HG03196 (cell line): ENCODE data around the gene MZF1.
"Not testable (repeated sequence)": the region's sequence is repeated elsewhere in the genome, so short reads cannot be mapped to it uniquely, and the experiment has no call there.

Source experiments
- ATAC-seq: cut with Tn5 transposase; IDR thresholded peaks from one replicate; pipeline ENCODE4 v1.9.1; 2021; ENCODE audit not compliant: unreplicated experiment

The MZF1 gene

DNA sequence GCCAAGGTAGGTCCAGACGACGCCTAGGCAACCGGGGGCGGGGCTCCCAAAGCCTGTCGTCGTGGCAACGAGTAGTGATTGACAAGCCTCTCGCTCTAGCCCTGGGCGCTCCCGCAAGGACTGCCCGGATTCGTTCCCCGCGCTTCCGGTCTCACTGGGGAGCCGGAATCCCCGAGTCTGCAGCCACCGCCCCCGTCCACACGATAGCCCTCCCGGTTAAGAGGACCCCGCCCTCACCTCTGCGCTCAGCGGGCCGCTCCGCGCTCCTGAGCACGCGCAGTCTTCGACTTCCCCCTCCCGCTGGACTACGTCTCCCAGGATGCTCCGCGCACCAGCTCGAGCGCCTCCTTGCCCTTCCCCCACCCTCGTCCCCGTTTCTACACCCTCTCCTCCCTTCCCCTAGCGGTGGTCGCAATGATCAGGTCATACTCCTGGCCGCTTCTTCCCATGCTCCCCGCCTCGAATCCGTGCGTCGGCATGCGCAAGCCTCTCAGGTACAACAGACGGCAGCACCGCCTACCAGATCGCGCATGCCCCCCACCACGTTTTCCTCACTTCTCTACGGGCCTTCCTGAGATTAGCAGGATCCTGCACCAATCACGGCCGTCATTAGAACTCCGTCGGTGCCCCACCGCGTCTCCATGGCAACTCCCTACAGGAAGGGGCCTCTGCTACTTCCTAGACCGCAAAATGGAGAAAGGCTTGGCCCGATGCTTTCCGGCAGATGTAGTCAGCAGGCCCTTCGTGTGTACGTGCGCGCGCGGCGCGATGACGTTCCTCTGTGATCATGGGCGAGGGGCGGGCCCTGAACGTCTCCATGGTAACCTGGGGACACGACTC, at the start of gene MZF1:
TSS of gene MZF1 (minus strand) at position 518 of the 840 bp plus-strand sequence. CDS start 1,946 bp downstream, outside the sequence.
- ATAC-seq = peak; percentile 51

DNA sequence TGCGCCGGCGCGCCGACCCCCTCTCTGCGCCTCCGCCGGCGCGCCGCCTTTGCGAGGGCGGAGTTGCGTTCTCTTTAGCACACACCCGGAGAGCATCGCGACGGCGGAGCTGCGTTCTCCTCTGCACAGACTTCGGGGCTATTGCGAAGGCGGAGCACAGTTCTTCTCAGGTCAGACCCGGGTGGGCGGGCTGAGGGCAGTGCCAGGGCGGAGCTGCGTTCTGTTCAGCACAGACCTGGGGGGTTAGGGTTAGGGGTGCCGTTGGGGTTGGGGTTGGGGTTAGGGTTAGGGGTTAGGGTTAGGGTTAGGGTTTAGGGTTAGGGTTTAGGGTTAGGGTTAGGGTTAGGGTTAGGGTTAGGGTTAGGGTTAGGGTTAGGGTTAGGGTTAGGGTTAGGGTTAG, 34.1 kb upstream of the MZF1 start:
- not testable (repeated sequence) for ATAC-seq

DNA sequence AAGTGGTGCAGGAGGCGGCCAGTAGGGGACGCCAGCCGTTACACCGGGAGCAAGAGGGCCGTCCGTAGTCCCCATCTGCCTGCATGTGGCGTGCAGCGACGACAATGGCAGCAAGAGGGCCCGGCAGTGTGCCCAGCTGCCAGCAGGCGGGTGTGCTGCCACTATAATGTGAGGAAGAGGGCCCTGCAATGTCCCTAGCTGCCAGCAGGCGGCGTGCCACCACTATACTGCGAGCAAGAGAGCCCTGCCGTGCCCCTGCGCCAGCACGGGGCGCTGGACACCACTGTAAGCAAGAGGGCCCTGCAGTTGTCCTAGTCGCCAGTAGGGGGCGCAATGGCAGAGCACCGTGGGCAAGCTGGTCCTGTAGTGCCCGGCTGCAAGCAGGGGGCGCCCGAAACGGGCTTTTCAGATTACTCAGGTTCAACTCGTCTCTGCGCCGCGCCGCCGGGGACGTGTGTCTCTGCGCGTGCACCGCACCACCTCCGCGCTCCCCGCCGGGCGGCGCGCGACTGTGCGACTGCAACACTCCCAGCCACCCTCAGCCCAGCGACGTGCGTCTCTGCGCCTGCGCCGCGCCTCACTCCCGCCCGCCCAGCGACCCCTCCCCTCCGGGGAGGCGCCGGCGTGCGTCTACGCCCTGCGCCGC, 33.2 kb upstream of the MZF1 start:
- ATAC-seq = not testable (repeated sequence)

DNA sequence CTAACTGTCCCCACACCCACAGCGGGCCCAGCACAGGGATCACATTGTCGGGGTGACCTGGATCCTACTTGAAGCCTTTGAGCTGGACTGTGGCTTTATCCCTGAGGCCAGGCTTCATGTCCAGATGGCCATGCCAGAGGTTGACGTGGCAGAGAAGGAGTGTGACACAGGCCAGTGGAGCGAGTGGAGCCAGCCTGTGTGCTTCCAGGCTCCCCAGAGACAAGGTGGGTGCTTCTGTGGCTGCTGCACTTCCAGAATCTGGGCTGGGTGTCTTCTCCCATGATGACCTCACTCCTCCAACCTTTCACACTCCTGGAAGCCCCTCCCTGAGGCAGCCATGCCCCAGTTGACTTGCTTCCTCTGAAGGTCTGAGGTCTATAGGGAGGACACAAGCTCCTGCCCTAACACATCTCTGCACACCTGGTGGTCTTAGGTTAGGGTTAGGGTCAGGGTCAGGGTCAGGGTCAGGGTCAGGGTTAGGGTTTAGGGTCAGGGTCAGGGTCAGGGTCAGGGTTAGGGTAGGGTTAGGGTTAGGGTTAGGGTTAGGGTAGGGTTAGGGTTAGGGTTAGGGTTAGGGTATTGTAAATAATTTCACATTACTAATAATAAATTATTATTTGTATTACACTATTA, 13.1 kb upstream of the MZF1 start:
- no peak for ATAC-seq

DNA sequence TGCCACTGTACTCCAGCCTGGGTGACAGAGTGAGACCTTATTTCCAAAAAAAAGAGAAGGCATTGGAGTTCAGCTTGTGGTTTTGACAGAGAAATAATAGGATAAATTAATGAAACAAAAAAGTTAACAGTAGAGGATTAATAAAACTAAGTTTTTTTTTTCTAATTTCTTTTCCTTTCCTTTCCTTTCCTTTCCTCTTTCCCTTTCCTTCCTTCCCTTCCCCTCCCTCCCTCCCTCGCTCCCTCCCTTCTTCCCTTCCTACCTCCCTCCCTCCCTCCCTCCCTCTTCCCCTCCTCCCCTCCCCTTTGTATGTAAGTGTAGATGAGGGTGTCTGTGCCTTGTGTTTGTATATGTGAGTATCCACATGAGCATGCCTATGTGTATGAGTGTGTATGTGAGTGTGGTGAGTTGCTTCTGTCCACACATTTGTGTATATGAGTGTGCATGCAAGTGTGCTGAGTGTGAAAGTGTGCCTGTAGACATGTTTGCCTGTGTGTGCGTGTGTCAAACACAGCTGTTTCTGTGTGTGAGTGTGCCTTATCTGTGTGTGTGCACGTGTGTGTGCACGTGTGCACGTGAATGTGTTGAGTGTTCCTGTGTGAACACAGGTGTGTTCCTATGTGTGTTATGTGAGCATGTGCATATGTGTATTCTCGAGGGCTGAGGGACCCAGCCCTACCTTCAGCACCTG, 12.5 kb upstream of the MZF1 start:
- ATAC-seq = no peak

DNA sequence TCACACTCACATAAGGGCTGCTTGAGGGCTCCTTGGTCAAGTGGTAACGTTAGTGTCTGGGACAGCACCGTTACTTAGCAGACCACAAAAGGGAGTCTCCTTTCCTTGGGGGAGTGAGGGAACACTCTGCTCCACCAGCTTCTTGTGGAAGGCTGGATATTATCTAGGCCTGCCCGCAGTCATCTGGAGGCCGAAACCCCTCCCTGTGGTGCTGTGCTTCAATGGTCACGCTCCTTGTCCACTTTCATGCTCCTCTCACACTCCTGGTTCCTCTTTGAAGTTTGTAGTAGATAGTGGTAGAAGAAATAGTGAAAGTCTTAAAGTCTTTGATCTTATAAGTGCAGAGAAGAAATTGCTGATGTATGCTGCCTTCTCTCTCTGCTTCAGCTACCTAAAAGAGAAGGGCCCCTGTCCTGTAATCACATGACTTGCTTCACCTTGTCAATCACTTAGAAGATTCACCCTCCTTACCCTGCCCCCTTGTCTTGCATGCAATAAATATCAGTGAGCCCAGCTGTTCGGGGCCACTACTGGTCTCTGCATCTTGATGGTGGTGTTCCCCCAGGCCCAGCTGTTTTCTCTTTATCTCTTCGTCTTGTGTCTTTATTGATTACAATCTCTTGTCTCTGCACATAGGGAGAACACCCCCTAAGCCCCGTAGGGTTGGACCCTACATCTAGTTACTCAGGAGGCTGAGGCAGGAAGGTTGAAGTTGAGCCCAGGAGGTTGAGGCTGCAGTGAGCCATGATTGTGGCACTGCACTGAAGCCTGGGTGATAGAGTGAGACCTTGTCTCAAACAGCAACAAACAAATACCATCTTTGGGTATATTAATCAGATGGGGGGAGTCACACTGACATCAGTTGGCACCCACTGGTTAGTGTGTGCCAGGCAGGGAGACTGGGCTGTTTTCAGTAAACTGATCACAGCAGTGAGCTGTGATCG, 11.6 kb upstream of the MZF1 start:
- no peak for ATAC-seq

DNA sequence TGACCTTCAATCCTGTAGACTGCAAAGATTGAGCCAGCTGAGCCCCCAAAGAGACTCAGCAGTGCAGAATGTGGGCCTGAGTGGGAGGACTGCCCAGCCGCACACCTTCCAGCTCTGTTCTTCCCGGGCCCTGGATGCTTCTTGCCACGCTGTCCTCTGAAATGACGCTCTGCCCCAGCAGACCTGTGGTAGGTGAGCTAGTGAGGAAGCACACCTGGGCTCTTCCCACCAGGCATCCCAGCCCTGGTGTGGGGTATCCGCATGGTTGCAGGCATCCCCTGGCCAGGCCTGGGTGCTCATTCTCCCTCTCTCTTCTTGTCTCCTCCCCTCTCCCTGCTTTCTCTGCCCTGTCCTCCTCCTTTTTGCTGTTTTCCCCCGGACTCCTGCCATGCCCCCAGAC, 9.8 kb upstream of the MZF1 start:
- no peak for ATAC-seq

DNA sequence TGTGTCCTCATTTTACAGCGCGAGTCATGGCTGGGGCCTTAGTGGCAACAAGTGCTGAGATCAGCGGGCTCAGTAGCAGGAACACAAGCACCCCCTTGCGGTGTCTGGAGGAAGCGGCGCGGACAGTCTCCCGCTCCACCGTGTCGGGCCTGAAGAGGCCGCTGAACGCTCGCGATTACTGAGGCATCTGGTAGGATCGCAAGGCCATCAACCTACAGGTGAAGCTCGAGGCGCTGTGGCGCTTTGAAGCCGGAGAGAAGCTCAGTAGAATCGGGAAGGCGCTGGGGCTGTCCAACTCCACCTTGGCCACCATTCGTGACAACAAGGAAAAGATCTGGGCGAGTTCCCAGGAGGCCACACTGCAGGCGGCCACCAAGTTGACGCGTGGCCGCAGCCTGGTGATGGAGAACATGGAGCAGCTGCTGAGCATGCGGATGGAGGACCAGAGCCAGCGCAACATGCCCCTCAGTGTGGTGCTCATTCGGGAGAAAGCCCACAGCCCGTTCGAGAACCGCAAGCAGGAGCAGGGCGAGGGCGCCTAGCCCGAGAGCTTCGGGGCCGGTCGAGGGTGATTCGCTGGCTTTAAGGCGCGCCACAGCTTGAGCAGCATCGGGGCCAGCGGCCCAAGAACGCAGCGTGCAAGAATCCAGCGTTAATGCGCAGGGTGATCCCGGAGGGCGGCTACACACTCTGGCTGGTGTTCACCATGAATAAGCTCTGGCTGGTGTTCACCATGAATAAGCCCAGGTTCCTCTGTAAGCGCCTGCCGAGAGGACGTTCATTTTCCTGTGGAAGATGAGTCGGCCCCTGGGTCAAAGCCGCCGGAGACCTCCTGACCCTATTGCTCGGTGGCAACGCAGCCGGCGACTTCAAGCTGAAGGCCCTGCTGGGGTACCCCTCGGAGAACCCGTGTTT, 8.3 kb upstream of the MZF1 start:
- peak; percentile 78 for ATAC-seq

DNA sequence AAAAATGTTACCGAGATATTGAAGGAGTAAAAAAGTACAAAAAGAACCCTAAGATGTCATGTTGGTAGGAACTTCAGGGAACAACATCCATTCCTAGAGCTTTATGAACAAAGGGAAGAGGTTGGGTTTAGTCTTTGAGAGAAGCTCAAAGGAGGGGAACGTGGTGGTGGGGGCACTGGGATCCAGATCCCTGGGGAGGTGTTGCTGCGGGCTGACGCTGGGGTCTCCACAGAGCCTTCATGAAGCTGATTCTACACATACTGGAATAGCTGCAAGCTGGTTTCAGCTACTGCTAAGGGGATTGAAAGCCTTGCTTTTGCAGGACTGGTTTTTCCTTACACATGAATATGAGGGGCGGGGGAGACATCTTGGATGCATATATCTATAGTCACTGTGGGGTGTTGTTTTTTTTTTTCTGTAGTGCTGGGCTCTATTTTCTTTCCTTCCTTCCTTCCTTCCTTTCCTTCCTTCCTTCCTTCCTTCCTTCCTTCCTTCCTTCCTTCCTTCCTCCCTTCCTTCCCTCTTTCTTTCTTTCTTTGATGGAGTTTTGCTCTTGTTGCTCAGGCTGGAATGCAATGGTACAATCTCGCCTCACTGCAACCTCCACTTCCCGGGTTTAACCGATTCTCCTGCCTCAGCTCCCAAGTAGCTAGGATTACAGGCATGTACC, 6.5 kb upstream of the MZF1 start:
- no peak for ATAC-seq

DNA sequence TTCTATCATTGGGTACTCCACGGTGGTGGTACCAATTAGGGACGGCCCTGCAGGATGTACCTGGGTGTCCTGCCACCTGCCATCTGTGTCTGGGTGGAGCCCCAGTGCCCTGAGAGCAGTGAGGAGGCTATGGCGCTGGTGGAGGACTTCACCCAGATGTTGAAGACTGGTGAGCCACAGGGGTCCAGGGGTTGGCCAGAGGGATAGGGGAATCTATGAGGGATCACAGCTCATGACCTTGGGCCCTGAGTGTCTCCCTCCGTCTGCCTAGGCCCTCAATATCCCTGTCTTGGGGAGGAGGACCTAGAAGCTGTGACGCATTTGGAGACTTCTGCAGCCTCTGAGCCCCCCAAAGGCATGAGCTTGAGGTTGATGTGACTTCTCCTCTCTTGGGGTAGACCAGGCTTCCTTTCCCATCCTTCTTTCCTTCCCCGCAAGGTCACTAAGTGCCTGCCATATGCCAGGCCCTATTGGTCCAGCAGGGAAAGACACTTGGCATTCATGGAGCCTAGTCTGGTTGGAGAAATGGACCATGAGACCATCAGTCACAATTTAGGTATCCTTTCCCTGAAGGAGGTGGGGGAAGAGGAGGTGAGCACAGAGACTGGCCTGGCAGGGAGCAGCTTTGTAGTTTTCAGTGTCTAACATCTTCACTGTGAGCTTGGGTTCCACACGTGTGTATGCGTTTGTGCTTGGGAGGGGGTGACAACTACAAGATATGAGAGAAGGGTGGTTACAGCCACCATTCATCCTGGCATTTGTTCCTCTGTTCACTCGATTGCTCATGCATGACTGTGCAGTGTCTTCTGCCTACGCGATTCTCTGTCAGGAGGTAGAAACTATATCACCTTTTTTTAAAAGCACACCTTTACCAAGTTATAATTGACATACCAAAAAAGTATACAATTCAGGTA, 5.1 kb upstream of the MZF1 start:
- ATAC-seq = no peak

DNA sequence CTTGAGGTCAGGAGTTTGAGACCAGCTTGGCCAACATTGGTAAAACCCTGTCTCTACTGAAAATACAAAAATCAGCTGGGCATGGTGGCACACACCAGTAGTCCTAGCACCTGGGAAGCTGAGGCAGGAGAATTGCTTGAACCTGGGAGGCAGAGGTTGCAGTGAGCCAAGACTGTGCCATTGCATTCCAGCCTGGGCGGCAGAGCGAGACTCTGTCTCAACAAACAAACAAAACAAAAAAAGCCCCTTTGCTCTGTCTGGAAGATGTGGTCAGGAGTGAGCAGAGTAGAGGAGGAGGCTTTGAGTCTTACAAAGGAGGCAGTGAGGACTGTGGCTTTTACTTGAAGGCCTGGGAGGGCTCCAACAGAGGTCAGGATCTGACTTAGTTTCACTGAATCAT, 4.4 kb upstream of the MZF1 start:
- not testable (repeated sequence) for ATAC-seq

DNA sequence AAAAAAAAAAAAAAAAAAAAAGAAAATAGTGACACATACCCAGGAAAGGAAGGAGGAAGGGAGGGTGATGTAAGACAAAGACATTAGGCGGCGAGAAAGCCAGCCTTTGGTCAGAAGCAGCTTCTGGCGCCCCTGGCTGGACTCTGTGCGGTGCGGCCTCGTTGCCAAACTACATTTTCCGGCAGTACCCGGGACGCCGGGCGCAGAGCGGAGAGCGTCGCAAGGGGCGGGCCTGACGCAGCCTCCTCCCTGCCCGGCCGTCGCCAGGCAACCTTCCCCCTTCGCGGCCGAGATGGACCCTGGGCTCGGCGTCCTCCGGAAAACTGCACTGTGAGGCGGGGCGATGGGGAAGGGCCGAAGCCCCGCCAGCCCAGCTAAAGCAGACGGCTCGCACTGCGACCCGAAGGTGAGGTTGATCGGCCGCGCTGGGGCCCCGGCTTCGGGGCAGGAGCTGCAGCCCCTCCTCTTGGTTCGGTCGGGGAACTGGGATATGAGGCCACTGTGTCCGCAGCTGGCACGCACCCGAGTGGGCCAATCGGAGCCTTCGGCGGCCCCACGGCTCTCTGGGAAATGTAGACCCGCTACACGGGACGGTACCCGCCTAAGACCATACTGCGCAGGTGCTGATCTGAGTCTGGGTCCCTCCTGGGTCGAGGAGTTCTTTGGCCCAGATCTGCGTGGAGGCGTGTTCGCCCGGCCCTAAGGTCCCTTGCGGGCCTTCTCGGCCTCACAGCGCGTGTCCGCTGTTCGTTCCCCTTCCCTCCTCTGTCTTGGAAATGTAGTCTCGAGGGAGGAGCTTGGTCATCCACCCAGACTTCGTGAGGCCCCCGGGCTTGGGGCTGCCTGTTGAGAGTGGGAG, 2.3 kb upstream of the MZF1 start:
- ATAC-seq = peak; percentile 37

DNA sequence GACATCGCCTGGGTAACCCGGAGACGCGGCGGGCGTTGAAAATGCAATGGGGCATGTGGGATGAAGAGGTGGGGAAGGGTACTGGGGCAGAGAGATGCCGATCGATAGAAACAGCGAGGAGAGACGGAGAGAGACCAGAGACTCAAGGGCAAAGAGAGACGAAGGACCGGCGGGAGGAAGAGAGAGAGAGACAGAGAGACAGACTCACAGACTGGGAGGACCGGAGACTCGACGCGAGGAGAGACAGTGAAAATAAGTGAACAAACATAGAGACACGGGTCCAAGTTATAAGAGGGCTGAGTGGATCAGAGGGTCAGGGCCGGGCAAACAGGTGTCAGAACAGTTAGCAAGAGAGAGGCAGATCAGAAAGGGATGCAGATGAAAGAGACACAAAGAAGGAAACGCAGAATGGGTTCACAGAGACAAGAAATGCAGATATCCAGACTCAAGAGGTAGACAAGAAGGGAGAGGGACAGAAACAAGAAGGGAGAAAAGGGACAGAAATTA, 576 bp upstream of the MZF1 start:
- no peak for ATAC-seq

DNA sequence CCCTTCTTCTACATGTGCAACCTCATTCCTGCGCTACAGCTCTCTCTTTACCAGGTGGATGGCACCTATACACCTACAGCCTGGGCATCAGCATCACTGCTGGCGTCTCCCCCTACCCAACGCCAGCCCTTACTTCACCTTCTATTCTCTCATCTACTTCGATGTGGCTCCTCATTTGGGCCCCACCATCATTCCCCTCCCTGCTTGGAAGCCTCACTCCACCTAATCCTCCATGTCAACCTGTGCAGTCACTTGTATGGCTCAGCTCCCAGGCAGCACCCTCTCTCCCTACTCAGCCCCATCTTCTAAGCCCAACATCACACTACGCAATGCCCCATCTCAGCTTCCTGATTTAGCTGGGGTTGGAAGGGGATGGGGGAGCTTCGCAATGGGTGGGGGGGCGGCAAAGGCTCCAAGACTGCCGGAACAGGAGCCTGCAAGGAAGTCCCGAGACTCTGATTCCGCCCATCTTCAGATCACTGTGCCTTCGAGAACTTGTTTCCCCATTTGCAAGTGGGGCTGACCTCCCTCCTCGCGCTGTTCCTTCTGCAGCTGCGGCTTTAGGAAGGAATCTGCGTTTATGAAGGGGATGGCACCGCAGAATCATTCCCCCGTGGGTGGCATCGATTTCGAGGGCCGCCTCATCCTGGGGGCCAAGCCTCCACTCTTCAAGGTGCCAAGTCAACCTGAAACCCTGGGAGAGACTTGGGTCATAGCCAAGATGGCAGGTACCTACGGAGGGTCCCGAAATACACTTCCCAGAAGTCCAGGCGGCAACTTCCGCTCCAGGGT, 913 bp downstream of the MZF1 start:
- ATAC-seq = no peak

DNA sequence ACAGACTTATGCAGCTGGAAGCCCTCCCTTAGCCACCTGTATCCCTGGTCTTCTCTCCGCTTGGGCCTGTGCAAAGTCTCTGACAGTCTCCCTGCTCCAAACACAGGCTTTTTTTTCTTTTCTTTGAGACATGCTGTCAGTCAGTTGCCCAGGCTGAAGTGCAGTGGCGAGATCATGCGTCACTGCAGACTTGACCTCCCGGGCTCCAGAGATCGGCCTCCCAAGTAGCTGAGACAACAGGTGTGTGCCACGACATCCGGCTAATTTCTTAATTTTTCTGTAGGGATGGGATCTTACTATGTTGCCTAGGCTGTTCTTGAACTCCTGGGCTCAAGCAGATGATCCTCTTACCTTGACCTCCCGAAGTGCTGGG, 1.6 kb downstream of the MZF1 start:
- ATAC-seq = no peak
